AG09319 (cell line): Measurements from ENCODE around the gene HSF2BP.

ENCODE experiments used
- DNase-seq: peaks from one replicate; pipeline ENCODE4 v3.0.0-alpha.2; 2010; ENCODE audit warnings: low read depth; ENCODE audit errors: extremely low read depth
- CTCF ChIP-seq: IDR thresholded peaks from 2 replicates; pipeline ENCODE4 v1.5.1; 2011; ENCODE audit warnings: low read depth, mild to moderate bottlenecking, inconsistent platforms, low read length, moderate library complexity

The HSF2BP gene

GRCh38 chr21:43627527-43627926, 31.8 kb downstream of the HSF2BP start:
- no peak for TF ChIP-seq CTCF
- no peak for DNase-seq

- DNase-seq, result no peak
Measured at GRCh38 chr21:43626390-43626789, 32.9 kb downstream of the HSF2BP start.

GRCh38 chr21:43624339-43624738, 34.9 kb downstream of the HSF2BP start:
- TF ChIP-seq CTCF, result no peak
- DNase-seq, result no peak

More at GRCh38 chr21:43626390-43626789, 32.9 kb downstream of the HSF2BP start:
- no peak for TF ChIP-seq CTCF

- no peak for TF ChIP-seq CTCF
- no peak for DNase-seq
Measured at GRCh38 chr21:43623588-43623987, 35.7 kb downstream of the HSF2BP start.

GRCh38 chr21:43622796-43623195, 36.5 kb downstream of the HSF2BP start:
- DNase-seq, result no peak
- no peak for TF ChIP-seq CTCF

- no peak for TF ChIP-seq CTCF
- DNase-seq, result no peak
Measured at GRCh38 chr21:43619856-43620255, 39.4 kb downstream of the HSF2BP start.

- no peak for TF ChIP-seq CTCF
- no peak for DNase-seq
Measured at GRCh38 chr21:43619344-43619743, 39.9 kb downstream of the HSF2BP start.
